ENCODE results near the gene NUDT3. TPM values are rescaled to one million over a fixed set of nuclear protein-coding genes. Genes with fewer than 3 reads are reported as not detected.

Gene NUDT3
- total and polyA plus RNA-seq, 9 of the 15 experiments (the other 6 are each of a cell fraction or from before 2014, with no cell fraction given) = 5.4 to 81.2 (median 56.4) TPM

GRCh38 chr6:34349211-34349610 is 43.3 kb downstream of the NUDT3 start:
- H3K4me1 ChIP-seq (replicated peaks in 1 of 2; ENCODE audit: control insufficient read depth in 2 of 2, insufficient read depth in 2 of 2, low read length in 2 of 2) = peaks cover 2 to 15% of the 10 kb centered on the region in 2 experiments; a peak in 4 of 5 replicates
- peaks cover 92% of the 10 kb centered on the region for H3K79me2 ChIP-seq (ENCODE audit: control insufficient read depth, insufficient read depth, low read length)
- no peaks in the 10 kb centered on the region for H3K27me3 ChIP-seq (ENCODE audit: control insufficient read depth in 2 of 2, insufficient read depth in 2 of 2, low read length in 2 of 2)
- in situ Hi-C loops (cut with MboI) = no loop called here
- CTCF ChIA-PET (ENCODE audit: low intra/inter-chr PET ratio) = no interaction called here
- TF ChIP-seq PTTG1 (tag; IDR thresholded peaks at IDR 0.05; ENCODE audit: low read depth) = no peak
- TF ChIP-seq, protein P1, sequence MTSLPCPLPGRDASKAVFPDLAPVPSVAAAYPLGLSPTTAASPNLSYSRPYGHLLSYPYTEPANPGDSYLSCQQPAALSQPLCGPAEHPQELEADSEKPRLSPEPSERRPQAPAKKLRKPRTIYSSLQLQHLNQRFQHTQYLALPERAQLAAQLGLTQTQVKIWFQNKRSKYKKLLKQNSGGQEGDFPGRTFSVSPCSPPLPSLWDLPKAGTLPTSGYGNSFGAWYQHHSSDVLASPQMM (CRISPR knock-in tag; IDR thresholded peaks at IDR 0.05) = no peak
- 91% methylated on average over 4 of the region's 4 CpGs for WGBS (ENCODE audit: insufficient coverage, low coverage, missing lambda C conversion rate)
- no peak overlapping the region for H3K9ac ChIP-seq (ENCODE audit: insufficient read depth in 1 of 2, low read depth in 2 of 2, low read length in 2 of 2)
- H4K20me1 ChIP-seq (replicated peaks; ENCODE audit: control insufficient read depth, insufficient read depth, low read length) = 0 out of 2 replicates have a peak, but pooled peaks cover 7% of the 10 kb centered on the region
- POLR2A ChIA-PET = no interaction called here
- no peaks in the 10 kb centered on the region for H3K9me3 ChIP-seq (replicated peaks; ENCODE audit: control insufficient read depth, insufficient read depth, low read depth, low read length)
- intact Hi-C loops (cut with micrococcal nuclease) = no loop called here
- ATAC-seq (no peak), FAIRE-seq (no peak), DNase-seq (ENCODE audit: extremely low read depth in 1 of 4, low spot score in 3 of 4) (no peak)
- BruUV-seq (replicated peaks) = no TSS peak
- no peak overlapping the region for H3K4me3 ChIP-seq
- H3K36me3 ChIP-seq (ENCODE audit: control insufficient read depth, insufficient read depth, low read length) = peaks cover 9% of the 10 kb centered on the region; the same call in 2 of the 3 replicates
- no peak overlapping the region for H3K4me2 ChIP-seq (ENCODE audit: insufficient read depth, low read length)
- H2AFZ ChIP-seq (ENCODE audit: low read depth, low read length) = no peak overlapping the region
- H3K27ac ChIP-seq (ENCODE audit: extremely low read depth, low read depth, low read length) = no peak overlapping the region
- H3K9me1 ChIP-seq (ENCODE audit: control insufficient read depth, insufficient read depth, low read length) = no peaks in the 10 kb centered on the region

- POLR2A ChIA-PET = interaction anchor here (0.7 to 1.6 kb wide), 4 partner anchors 10 to 19 kb away, joined by 3 to 6 read pairs (median 4); no protein-coding TSS in a partner anchor
- H4K20me1 ChIP-seq (replicated peaks; ENCODE audit: control insufficient read depth, insufficient read depth, low read length) = peaks cover 12% of the 10 kb centered on the region; the same call in 1 of the 2 replicates
- H3K27me3 ChIP-seq (ENCODE audit: control insufficient read depth in 2 of 2, insufficient read depth in 2 of 2, low read length in 2 of 2) = no peaks in the 10 kb centered on the region
- DNase-seq (ENCODE audit: extremely low read depth in 1 of 4, low spot score in 3 of 4) (no peak), FAIRE-seq (no peak), ATAC-seq (no peak)
- peaks cover 12% of the 10 kb centered on the region; the same call in 2 of the 3 replicates for H3K36me3 ChIP-seq (ENCODE audit: control insufficient read depth, insufficient read depth, low read length)
- H3K9me3 ChIP-seq (replicated peaks; ENCODE audit: control insufficient read depth, insufficient read depth, low read depth, low read length) = no peaks in the 10 kb centered on the region
- no TSS peak for BruUV-seq (replicated peaks)
- H3K9me1 ChIP-seq (ENCODE audit: control insufficient read depth, insufficient read depth, low read length) = no peaks in the 10 kb centered on the region
- in situ Hi-C loops (cut with MboI) = no loop called here
- no peak overlapping the region for H3K4me2 ChIP-seq (ENCODE audit: insufficient read depth, low read length)
- WGBS (ENCODE audit: insufficient coverage, low coverage, missing lambda C conversion rate) = 59% methylated on average over 1 of the region's 1 CpG
- no peak overlapping the region for H3K4me3 ChIP-seq
- intact Hi-C loops (cut with micrococcal nuclease) = no loop called here
- peaks cover 2 to 10% of the 10 kb centered on the region in 2 experiments; a peak in 4 of 5 replicates for H3K4me1 ChIP-seq (replicated peaks in 1 of 2; ENCODE audit: control insufficient read depth in 2 of 2, insufficient read depth in 2 of 2, low read length in 2 of 2)
- no peak overlapping the region for H3K27ac ChIP-seq (ENCODE audit: extremely low read depth, low read depth, low read length)
- H3K9ac ChIP-seq (ENCODE audit: insufficient read depth in 1 of 2, low read depth in 2 of 2, low read length in 2 of 2) = no peak overlapping the region
- peaks cover 93% of the 10 kb centered on the region for H3K79me2 ChIP-seq (ENCODE audit: control insufficient read depth, insufficient read depth, low read length)
- no peak overlapping the region for H2AFZ ChIP-seq (ENCODE audit: low read depth, low read length)
- CTCF ChIA-PET (ENCODE audit: low intra/inter-chr PET ratio) = no interaction called here
- TF ChIP-seq TAF7 (tag; IDR thresholded peaks at IDR 0.05) = no peak
- TF ChIP-seq EP300 (IDR thresholded peaks at IDR 0.05; ENCODE audit: low read length) = no peak
- TF ChIP-seq SRSF9 (IDR thresholded peaks at IDR 0.05; ENCODE audit: borderline replicate concordance, low read depth, low read length) = no peak
- TF ChIP-seq TOE1 (IDR thresholded peaks at IDR 0.05; ENCODE audit: borderline replicate concordance) = no peak
- TF ChIP-seq TOE1 (CRISPR knock-in tag; IDR thresholded peaks at IDR 0.05; ENCODE audit: borderline replicate concordance, low read depth) = no peak
- TF ChIP-seq TEAD1 (CRISPR knock-in tag; IDR thresholded peaks at IDR 0.05) = no peak
- TF ChIP-seq GTF2E2 (tag; IDR thresholded peaks at IDR 0.05) = no peak
- no peak for TF ChIP-seq ZNF76 (CRISPR knock-in tag; IDR thresholded peaks at IDR 0.05; ENCODE audit: borderline replicate concordance)
- TF ChIP-seq, protein P2, sequence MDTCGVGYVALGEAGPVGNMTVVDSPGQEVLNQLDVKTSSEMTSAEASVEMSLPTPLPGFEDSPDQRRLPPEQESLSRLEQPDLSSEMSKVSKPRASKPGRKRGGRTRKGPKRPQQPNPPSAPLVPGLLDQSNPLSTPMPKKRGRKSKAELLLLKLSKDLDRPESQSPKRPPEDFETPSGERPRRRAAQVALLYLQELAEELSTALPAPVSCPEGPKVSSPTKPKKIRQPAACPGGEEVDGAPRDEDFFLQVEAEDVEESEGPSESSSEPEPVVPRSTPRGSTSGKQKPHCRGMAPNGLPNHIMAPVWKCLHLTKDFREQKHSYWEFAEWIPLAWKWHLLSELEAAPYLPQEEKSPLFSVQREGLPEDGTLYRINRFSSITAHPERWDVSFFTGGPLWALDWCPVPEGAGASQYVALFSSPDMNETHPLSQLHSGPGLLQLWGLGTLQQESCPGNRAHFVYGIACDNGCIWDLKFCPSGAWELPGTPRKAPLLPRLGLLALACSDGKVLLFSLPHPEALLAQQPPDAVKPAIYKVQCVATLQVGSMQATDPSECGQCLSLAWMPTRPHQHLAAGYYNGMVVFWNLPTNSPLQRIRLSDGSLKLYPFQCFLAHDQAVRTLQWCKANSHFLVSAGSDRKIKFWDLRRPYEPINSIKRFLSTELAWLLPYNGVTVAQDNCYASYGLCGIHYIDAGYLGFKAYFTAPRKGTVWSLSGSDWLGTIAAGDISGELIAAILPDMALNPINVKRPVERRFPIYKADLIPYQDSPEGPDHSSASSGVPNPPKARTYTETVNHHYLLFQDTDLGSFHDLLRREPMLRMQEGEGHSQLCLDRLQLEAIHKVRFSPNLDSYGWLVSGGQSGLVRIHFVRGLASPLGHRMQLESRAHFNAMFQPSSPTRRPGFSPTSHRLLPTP (IDR thresholded peaks at IDR 0.05; ENCODE audit: borderline replicate concordance, extremely low read depth, insufficient read length) = no peak
- TF ChIP-seq HDAC1 (IDR thresholded peaks at IDR 0.05) = no peak
- no peak for TF ChIP-seq ETS2 (tag; IDR thresholded peaks at IDR 0.05; ENCODE audit: borderline replicate concordance, poor library complexity, severe bottlenecking)
Measured at GRCh38 chr6:34347303-34347702, 45.2 kb downstream of the NUDT3 start.
